Measurements from ENCODE around the gene OSBPL8. TPM values are rescaled to one million over a fixed set of nuclear protein-coding genes. Genes with fewer than 3 reads are reported as not detected.
"Not testable (repeated sequence)": the region's sequence is repeated elsewhere in the genome, so short reads cannot be mapped to it uniquely, and the experiment has no call there.

OSBPL8 gene
- total and polyA plus RNA-seq, 2 experiments from 2014 or later = 78.0 to 124 TPM

DNA sequence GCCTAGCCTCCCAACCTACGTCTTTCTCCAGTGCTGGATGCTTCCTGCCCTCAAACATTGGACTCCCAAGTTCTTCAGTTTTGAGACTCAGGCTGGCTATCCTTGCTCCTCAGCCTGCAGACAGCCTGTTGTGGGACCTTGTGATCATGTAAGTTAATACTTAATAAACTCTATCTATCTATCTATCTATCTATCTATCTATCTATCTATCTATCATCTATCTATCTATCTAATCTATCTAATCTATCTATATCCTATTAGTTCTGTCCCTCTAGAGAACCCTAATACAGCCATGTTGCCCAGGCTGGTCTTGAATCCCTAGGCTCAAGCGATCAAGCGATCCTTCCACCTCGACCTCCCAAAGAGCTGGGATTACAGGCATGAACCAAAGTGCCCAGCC, 60.4 kb downstream of the OSBPL8 start:
- H3K27ac Mint-ChIP-seq; H3K36me3 ChIP-seq (ENCODE audit: insufficient read depth); H3K4me1 Mint-ChIP-seq; H3K4me3 ChIP-seq; H3K27ac ChIP-seq (ENCODE audit: low read depth); H3K9me3 Mint-ChIP-seq; H3K4me3 Mint-ChIP-seq; H3K27me3 ChIP-seq (ENCODE audit: insufficient read depth); H4K20me1 ChIP-seq (replicated peaks; ENCODE audit: insufficient read depth); H3K9me2 ChIP-seq (ENCODE audit: insufficient read depth); H3F3A ChIP-seq (replicated peaks; ENCODE audit: low read depth); ATAC-seq; H2AFZ ChIP-seq; DNase-seq (ENCODE audit: low spot score); H3K27me3 Mint-ChIP-seq (ENCODE audit: insufficient read depth, low read depth, poor library complexity); H3K4me2 ChIP-seq: not testable (repeated sequence)
- peaks cover 43% of the 10 kb centered on the region for H3K79me2 ChIP-seq (replicated peaks; ENCODE audit: insufficient read depth)
- peaks cover 15% of the 10 kb centered on the region for H3K4me1 ChIP-seq (ENCODE audit: insufficient read depth)
- peaks cover 17% of the 10 kb centered on the region for H3K36me3 Mint-ChIP-seq (ENCODE audit: low read depth)

DNA sequence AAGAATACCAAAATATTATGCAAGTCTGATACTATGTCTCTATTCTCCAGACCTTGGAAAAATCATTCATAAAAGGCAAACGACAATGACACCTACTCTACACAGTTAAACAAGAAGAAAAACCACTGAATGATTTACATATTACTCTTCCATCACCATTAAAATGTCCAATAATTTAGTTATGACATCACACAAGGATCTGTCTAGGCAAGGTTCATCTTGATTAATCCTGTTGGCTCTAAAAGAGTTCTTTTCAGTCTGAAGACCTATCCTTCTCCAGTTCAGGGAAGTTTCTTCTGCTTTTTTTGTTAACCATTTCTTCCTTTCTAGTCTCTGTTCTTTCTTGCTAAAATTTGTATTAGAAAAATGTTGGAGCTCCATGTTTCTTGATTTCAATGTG, 64.0 kb downstream of the OSBPL8 start:
- H3K36me3 Mint-ChIP-seq (ENCODE audit: low read depth) = peaks cover 27% of the 10 kb centered on the region
- Histone ChIP-seq H3K4me1 (ENCODE audit: insufficient read depth) (peaks cover 15% of the 10 kb centered on the region), H3K36me3 (ENCODE audit: insufficient read depth) (no peaks in the 10 kb centered on the region; the same call in 1 of the 2 replicates), H3K9me2 (ENCODE audit: insufficient read depth) (no peaks in the 10 kb centered on the region), H3F3A (replicated peaks; ENCODE audit: low read depth) (no peaks in the 10 kb centered on the region), H3K4me2 (no peak overlapping the region), H3K4me3 (no peak overlapping the region), H2AFZ (no peak overlapping the region), H4K20me1 (replicated peaks; ENCODE audit: insufficient read depth) (no peaks in the 10 kb centered on the region), H3K79me2 (replicated peaks; ENCODE audit: insufficient read depth) (peaks cover 43% of the 10 kb centered on the region), H3K27me3 (ENCODE audit: insufficient read depth) (no peaks in the 10 kb centered on the region), H3K27ac (ENCODE audit: low read depth) (no peak overlapping the region)
- peaks cover 5% of the 10 kb centered on the region; the same call in 2 of the 3 replicates for H3K4me1 Mint-ChIP-seq
- no peaks in the 10 kb centered on the region for H3K27me3 Mint-ChIP-seq (ENCODE audit: insufficient read depth, low read depth, poor library complexity)
- peaks cover 15% of the 10 kb centered on the region for H3K9me3 Mint-ChIP-seq
- no peak overlapping the region for H3K27ac Mint-ChIP-seq
- H3K4me3 Mint-ChIP-seq = no peak overlapping the region
- DNase-seq (ENCODE audit: low spot score) (no peak), ATAC-seq (no peak)
- TF ChIP-seq, protein P1, sequence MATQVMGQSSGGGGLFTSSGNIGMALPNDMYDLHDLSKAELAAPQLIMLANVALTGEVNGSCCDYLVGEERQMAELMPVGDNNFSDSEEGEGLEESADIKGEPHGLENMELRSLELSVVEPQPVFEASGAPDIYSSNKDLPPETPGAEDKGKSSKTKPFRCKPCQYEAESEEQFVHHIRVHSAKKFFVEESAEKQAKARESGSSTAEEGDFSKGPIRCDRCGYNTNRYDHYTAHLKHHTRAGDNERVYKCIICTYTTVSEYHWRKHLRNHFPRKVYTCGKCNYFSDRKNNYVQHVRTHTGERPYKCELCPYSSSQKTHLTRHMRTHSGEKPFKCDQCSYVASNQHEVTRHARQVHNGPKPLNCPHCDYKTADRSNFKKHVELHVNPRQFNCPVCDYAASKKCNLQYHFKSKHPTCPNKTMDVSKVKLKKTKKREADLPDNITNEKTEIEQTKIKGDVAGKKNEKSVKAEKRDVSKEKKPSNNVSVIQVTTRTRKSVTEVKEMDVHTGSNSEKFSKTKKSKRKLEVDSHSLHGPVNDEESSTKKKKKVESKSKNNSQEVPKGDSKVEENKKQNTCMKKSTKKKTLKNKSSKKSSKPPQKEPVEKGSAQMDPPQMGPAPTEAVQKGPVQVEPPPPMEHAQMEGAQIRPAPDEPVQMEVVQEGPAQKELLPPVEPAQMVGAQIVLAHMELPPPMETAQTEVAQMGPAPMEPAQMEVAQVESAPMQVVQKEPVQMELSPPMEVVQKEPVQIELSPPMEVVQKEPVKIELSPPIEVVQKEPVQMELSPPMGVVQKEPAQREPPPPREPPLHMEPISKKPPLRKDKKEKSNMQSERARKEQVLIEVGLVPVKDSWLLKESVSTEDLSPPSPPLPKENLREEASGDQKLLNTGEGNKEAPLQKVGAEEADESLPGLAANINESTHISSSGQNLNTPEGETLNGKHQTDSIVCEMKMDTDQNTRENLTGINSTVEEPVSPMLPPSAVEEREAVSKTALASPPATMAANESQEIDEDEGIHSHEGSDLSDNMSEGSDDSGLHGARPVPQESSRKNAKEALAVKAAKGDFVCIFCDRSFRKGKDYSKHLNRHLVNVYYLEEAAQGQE (IDR thresholded peaks at IDR 0.05; ENCODE audit: unreplicated experiment) = no peak
- TF ChIP-seq ZNF331 (CRISPR knock-in tag; IDR thresholded peaks at IDR 0.05; ENCODE audit: low read depth) (no peak), NANOG (IDR thresholded peaks at IDR 0.05; ENCODE audit: borderline replicate concordance) (no peak), CREB1 (CRISPR knock-in tag; IDR thresholded peaks at IDR 0.05; ENCODE audit: low read depth) (no peak), EZH2phosphoT487 (IDR thresholded peaks at IDR 0.05; ENCODE audit: unreplicated experiment) (no peak), JUNB (IDR thresholded peaks at IDR 0.05; ENCODE audit: unreplicated experiment) (no peak), STAT1 (IDR thresholded peaks at IDR 0.05; ENCODE audit: unreplicated experiment) (no peak)
- TF ChIP-seq, protein P2, sequence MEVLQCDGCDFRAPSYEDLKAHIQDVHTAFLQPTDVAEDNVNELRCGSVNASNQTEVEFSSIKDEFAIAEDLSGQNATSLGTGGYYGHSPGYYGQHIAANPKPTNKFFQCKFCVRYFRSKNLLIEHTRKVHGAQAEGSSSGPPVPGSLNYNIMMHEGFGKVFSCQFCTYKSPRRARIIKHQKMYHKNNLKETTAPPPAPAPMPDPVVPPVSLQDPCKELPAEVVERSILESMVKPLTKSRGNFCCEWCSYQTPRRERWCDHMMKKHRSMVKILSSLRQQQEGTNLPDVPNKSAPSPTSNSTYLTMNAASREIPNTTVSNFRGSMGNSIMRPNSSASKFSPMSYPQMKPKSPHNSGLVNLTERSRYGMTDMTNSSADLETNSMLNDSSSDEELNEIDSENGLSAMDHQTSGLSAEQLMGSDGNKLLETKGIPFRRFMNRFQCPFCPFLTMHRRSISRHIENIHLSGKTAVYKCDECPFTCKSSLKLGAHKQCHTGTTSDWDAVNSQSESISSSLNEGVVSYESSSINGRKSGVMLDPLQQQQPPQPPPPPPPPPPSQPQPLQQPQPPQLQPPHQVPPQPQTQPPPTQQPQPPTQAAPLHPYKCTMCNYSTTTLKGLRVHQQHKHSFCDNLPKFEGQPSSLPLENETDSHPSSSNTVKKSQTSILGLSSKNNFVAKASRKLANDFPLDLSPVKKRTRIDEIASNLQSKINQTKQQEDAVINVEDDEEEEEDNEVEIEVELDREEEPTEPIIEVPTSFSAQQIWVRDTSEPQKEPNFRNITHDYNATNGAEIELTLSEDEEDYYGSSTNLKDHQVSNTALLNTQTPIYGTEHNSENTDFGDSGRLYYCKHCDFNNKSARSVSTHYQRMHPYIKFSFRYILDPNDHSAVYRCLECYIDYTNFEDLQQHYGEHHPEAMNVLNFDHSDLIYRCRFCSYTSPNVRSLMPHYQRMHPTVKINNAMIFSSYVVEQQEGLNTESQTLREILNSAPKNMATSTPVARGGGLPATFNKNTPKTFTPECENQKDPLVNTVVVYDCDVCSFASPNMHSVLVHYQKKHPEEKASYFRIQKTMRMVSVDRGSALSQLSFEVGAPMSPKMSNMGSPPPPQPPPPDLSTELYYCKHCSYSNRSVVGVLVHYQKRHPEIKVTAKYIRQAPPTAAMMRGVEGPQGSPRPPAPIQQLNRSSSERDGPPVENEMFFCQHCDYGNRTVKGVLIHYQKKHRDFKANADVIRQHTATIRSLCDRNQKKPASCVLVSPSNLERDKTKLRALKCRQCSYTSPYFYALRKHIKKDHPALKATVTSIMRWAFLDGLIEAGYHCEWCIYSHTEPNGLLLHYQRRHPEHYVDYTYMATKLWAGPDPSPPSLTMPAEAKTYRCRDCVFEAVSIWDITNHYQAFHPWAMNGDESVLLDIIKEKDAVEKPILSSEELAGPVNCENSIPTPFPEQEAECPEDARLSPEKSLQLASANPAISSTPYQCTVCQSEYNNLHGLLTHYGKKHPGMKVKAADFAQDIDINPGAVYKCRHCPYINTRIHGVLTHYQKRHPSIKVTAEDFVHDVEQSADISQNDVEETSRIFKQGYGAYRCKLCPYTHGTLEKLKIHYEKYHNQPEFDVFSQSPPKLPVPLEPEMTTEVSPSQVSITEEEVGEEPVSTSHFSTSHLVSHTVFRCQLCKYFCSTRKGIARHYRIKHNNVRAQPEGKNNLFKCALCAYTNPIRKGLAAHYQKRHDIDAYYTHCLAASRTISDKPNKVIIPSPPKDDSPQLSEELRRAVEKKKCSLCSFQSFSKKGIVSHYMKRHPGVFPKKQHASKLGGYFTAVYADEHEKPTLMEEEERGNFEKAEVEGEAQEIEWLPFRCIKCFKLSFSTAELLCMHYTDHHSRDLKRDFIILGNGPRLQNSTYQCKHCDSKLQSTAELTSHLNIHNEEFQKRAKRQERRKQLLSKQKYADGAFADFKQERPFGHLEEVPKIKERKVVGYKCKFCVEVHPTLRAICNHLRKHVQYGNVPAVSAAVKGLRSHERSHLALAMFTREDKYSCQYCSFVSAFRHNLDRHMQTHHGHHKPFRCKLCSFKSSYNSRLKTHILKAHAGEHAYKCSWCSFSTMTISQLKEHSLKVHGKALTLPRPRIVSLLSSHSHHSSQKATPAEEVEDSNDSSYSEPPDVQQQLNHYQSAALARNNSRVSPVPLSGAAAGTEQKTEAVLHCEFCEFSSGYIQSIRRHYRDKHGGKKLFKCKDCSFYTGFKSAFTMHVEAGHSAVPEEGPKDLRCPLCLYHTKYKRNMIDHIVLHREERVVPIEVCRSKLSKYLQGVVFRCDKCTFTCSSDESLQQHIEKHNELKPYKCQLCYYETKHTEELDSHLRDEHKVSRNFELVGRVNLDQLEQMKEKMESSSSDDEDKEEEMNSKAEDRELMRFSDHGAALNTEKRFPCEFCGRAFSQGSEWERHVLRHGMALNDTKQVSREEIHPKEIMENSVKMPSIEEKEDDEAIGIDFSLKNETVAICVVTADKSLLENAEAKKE (CRISPR knock-in tag; IDR thresholded peaks at IDR 0.05) = no peak
- TF ChIP-seq, protein P3, sequence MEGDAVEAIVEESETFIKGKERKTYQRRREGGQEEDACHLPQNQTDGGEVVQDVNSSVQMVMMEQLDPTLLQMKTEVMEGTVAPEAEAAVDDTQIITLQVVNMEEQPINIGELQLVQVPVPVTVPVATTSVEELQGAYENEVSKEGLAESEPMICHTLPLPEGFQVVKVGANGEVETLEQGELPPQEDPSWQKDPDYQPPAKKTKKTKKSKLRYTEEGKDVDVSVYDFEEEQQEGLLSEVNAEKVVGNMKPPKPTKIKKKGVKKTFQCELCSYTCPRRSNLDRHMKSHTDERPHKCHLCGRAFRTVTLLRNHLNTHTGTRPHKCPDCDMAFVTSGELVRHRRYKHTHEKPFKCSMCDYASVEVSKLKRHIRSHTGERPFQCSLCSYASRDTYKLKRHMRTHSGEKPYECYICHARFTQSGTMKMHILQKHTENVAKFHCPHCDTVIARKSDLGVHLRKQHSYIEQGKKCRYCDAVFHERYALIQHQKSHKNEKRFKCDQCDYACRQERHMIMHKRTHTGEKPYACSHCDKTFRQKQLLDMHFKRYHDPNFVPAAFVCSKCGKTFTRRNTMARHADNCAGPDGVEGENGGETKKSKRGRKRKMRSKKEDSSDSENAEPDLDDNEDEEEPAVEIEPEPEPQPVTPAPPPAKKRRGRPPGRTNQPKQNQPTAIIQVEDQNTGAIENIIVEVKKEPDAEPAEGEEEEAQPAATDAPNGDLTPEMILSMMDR (conservative IDR thresholded peaks at IDR 0.05; ENCODE audit: low read depth in 2 of 2) = no peak
- TF ChIP-seq, protein P4, sequence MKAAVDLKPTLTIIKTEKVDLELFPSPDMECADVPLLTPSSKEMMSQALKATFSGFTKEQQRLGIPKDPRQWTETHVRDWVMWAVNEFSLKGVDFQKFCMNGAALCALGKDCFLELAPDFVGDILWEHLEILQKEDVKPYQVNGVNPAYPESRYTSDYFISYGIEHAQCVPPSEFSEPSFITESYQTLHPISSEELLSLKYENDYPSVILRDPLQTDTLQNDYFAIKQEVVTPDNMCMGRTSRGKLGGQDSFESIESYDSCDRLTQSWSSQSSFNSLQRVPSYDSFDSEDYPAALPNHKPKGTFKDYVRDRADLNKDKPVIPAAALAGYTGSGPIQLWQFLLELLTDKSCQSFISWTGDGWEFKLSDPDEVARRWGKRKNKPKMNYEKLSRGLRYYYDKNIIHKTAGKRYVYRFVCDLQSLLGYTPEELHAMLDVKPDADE (IDR thresholded peaks at IDR 0.05) = no peak

All from GM23338 (cell line).